GM15510 (cell line): Measurements from ENCODE around the gene CXADR.

Source experiments
- POLR2A ChIP-seq: IDR thresholded peaks from 3 replicates; pipeline ENCODE4 v1.6.1; 2011; ENCODE audit warnings: borderline replicate concordance; ENCODE audit not compliant: insufficient read length; ENCODE audit errors: extremely low read depth

The CXADR gene

DNA sequence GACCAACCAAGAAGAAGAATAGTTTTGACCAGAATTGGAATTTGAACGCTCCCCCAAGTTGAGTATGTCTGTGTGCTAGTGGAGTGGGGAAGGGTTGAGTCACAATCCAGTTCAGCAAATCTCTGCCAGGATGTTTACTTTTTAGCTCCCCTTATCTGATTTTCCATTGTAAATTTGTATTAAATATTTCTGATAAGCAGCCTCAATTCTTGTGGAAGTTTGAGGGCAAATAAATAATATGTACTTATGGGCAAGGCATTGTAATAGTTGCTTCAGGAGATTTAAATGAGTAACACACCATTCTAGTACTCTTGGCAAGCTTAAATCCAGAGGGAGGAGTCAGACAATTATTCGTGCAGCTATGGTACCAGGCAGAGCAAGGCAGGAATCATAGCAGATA, 14.4 kb downstream of the CXADR start:
- TF ChIP-seq POLR2A = no peak

DNA sequence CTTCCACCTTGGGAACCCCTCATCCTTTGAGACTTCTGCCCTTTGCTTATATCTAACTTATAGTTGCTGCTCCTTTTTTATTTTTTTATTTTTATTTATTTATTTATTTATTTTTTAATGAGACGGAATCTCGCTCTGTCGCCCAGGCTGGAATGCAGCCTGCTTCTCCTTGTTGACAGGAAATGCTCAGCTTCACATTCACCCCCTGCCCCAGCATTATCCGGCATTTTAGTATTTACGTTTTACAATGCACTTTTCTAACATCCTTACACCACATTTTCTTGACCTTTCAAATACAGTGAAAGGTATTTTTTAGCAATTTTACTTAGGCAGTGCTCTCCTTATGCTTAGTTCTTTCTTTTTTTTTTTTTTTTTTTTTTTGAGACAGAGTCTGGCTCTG, 14.9 kb downstream of the CXADR start:
- TF ChIP-seq POLR2A = no peak

DNA sequence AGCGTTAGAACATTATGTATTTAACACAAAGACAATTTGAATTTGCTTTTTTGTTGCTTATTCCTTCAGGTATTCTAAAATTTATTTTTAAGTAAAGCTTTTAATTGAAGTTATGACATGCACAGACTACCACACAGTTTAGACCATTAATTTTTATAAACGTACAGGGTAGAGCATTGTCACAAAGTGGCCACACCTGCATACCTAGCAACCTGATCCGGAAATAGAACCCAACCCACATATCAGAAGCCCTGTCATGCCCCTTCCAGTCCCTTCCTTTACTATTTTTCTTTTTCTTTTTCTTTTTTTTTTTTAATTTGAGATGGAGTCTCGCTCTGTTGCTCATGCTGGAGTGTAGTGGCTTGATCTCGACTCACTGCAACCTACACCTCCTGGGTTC, 16.8 kb downstream of the CXADR start:
- no peak for TF ChIP-seq POLR2A

DNA sequence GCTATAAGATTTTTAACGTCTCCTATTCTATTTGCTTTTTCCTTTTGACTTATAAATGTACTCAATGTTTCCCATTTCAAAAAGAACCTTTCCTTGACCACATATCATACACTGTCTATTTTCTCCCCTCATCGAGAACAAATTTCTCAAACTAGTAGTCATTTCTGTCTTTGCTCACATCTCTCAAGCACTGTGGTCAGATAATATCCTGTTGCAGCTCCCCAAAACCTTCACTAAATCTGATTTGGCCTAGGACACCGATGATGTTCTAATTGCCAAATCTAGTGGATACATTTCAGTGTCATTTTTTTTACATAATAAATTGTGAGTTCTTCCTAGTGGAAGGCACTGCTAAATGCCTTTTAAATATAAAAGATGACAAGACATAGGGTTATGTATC, 19.4 kb downstream of the CXADR start:
- no peak for TF ChIP-seq POLR2A

DNA sequence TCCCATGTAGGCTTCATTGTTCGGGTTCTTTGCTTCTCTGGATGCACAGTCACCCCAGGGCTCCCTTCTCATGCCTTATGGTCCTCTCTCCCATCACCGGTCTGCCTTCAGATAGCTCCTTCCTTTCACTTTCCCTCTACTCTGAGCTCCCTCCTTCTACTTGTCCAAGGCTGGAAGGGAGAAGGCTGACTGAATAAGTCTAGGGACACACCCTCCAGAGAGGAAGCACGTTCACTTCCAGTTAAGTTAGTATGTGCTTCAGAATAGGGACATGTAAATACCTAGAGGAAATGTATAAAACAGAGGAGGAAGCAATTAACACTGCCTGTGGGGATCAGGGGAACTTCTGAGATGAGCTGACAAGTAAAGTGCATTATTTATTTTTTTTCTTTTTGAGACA, 23.5 kb downstream of the CXADR start:
- TF ChIP-seq POLR2A = no peak

DNA sequence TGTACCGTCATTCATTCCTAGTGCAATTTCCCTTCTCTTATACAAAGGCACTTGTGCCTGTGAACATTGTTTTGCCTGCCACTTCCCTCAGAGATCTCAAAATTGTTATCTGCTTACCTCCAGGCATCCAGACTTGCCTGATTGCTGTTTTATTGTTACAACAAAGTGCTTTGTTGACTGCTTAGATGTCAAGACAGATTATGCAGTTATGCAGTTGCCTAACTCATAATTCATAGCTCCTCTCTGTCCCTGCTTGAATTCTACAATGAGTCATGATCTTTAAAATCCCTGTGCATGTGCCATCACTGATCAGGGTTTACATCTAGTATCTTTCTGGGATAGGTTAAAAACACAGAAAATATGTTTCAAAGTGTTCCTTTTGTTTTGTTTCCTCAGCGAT, 24.5 kb downstream of the CXADR start:
- TF ChIP-seq POLR2A = no peak

DNA sequence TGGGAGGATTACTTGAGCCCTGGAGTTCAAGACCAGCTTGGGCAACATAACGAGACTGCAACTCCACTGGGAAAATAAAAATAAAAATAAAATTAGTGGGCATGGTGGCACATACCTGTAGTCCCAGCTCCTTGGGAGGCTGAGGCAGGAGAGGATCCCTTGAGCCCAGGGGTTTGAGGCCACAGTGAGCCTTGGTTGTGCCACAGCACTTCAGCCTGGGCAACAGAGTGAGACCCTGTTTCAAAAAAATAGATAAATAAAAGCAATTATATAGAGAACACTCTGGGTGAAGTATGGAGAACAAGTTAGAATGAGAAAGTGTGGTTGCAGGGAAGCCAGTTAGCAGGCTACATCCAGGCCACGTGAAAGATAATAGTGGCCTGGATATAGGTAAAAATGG, 25.7 kb downstream of the CXADR start:
- no peak for TF ChIP-seq POLR2A

DNA sequence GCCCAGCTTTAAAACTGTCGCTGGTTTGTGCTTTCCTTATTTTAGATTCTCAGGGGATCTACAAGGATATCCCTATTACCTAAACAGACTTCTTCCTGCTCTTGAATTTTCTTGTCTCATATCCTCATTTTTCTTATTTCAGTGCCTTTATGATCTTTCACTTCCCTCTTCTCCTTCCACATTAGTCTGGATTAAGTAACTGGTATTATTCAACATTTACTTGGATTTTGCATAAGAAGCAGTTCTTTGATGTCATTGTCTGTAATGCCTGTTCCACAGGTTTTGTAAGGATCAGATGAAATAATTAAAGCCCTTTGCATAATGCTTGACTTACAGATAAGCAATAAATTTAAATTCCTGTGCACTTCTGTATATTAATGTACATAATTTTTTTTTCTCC, 26.5 kb downstream of the CXADR start:
- no peak for TF ChIP-seq POLR2A

DNA sequence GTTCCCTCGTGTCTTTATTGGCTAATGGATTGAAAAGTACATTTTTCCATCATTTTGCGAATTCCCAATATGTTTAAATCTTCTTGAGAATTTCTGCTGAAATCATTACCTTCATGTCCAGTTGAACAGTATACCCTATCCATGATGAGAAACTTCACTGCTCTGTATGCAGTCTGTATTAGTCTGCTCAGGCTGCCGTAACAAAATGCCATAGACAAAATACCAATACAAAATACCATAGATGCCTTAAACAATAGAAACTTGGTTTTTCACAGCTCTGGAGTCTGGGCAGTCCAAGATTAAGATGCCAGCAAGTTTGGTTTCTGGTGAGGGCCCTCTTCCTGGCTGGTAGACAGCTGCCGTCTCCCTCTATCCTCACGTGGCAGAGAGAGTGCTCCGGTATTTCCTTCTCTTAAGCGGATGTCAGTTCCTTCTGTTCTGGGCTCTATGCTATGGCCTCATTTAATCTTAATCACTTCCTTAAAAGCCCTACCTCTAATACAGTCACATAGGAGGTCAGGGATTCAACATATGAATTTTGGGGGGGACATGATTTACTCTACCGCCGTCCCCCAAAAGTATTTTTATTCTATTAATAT, 27.0 kb downstream of the CXADR start:
- no peak for TF ChIP-seq POLR2A

DNA sequence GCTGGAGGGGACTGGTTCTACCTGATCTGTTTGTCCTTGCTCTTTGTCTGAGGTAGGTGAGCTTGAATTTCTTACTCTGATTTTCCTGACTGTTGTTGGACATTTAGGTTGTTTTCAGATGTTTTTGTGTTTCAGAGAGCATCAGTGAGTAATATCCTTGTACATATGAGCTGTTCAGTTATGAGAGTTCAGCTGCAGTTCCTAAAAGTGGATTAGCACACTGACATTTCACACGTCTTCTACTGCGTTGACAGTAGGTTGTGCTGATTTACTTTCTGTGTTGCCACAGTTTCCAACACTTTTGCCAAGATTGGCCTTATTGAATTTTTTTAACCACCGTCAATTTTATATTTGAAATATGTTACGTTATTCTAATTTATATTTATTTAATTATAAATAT, 27.7 kb downstream of the CXADR start:
- TF ChIP-seq POLR2A = no peak

DNA sequence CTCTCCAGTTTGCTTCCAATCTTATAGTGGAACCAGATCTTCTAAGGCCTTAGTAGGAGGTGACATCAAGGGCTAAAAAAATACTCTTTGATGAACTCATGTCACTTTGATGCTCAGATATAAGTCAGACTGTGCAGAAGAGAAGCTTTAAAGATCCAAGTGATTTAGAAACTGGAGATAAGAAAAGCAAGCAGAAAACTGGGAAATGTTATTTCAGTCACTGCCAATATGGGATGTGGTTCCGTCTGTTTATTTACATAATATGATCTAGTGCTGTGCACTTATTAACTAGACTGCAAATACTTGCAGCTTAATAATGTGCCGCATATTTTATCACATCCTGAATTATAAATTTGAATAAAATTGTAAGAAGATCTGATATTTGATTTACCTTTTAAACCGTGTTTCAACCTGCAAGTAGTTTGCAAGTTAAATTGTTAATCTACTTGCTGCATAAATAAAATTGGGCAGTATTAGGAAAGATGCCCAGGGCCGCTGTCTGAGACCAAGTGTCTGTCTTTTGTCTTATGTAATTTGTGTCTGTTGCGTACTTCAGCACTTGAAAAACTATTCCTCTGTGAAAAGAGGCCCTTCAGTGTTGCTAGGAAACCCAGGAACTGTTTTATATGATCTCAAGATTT, 29.6 kb downstream of the CXADR start:
- TF ChIP-seq POLR2A = no peak

DNA sequence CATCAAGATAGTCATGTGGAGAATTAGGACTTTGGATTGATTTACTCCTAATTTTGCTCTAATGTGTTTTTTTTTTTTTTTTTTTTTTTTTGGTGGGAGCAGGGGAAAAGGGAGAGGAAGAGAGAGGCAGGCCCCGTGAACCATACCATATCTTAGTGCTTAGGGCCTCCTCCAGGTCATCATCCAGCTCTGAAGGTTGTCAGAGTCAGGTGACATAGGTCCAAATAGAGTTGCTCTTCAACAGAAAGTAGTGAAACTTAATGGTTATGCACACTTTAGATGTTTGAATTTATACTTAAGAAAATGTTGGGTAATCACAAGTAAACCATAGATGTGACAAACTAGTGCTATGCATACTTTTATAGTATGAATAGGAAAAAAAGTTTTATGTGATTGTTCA, 32.2 kb downstream of the CXADR start:
- TF ChIP-seq POLR2A = no peak

DNA sequence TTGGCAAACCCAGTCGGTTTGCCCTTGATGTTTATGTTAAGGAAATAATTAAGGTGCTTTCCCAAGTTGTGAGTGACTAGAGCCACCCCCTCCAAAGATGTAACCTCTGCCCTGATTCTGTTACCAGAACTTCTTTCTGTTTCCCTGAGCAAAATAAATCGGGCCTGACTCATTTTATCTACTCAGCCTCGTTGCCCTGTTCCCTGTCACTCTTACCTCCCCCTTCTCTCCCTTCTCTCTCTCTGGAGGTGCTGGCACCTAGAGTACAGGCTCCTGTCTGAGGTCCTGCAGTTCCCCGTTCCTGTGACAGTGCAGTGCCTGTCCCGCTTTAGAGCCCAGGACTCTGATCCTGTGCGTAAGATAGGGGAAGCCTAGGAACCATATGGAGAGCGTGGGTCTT, 35.4 kb downstream of the CXADR start:
- no peak for TF ChIP-seq POLR2A

DNA sequence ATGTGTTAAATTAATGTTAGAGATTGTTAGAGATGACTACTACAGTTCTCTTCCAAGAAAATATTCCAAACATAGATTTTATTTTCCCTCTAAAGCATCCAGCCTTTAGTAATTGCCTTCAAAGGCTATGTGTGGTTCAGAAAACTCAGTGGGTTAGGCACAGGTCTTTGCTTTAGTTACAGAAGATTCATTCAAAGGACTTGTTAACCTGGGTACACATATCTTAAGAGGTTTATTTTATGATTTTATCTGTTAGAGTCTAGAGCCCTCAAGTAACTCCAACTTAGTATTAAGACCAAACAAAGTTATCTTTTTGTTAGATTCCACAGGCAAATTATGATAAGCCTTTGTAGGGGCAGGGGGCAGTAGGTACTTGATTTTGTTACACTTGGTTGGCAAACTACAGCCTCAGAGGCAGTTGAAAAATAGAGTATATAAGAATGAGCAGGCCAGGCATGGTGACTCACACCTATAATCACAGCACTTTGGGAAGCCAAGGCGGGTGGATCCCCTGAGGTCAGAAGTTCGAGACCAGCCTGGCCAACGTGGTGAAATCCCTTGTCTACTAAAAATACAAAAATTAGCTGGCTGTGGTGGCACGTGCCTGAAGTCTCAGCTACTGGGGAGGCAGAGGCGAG, 37.9 kb downstream of the CXADR start:
- TF ChIP-seq POLR2A = no peak

DNA sequence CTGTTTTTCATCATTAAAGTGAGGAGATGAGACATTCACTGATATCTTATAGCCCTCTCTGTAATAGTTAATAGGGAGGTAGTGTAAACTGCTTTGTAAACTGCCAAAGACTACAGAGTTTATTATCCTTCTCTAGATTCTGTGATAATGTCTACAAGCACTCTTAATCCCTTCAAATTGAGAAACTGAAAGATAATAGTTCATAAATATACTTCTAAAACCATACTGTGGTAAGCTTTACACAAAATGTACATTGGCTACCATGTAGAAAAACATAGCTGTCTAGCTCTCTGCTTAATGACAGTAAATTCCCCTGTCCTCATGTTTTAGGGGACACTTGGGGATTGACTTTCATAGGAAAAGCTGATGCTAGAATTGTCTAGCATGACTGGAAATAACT, 39.6 kb downstream of the CXADR start:
- no peak for TF ChIP-seq POLR2A

DNA sequence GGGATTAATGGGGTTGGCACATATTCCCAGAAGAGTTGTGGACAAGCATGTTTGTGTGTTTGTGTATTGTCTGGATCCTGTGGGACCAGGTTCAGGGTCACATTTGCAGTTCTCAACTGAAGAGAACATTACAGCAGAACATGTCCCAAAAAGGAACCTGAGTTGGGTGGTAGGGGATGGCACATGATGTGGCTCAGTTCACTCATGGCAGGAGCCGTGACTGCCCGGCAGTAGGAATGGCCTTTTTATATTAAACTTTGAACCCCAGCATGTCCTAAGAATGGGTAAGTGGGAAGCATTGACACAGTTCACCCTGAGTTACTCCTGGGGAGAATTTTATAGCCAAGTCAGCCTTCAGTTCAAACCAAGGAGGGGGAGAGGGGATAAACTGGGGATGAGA, 41.3 kb downstream of the CXADR start:
- no peak for TF ChIP-seq POLR2A
